Right lobe of liver (tissue), 6 donors: ENCODE results near the gene DUXB. TPM values are rescaled to one million over a fixed set of nuclear protein-coding genes. Genes with fewer than 3 reads are reported as not detected.

Source experiments
- ATAC-seq, 4 donors: fragments of 200-7000 bp; cut with Tn5 transposase; one replicate each; pipeline ENCODE4 v1.9.1; 2020; ENCODE audit warnings: mild to moderate bottlenecking in 4 of 4, moderate library complexity in 4 of 4
- DNase-seq, 3 donors: peaks; one replicate each; pipeline ENCODE4 v3.0.0-alpha.2; 2020
- H3K27ac ChIP-seq, 3 donors: fragments of 200-600 bp; one replicate each; pipeline ENCODE4 v1.8.0; 2022
- H3K27me3 ChIP-seq, 2 donors: fragments of 200-600 bp; one replicate each; pipeline ENCODE4 v1.8.0; 2022
- H3K36me3 ChIP-seq, 4 donors: fragments of 200-600 bp; sonication (generic) in 1 of 4; one replicate each; pipeline versions ENCODE4 v1.5.1 to v1.8.0; 2017 to 2022; ENCODE audit warnings: control low read depth in 1 of 4
- H3K4me1 ChIP-seq, 4 donors: fragments of 200-600 bp; sonication (generic) in 1 of 4; one replicate each; pipeline versions ENCODE4 v1.5.1 to v1.8.0; 2017 to 2022; ENCODE audit warnings: control low read depth in 1 of 4
- H3K4me3 ChIP-seq, 3 donors: fragments of 200-600 bp; one replicate each; pipeline ENCODE4 v1.8.0; 2022
- H3K9me3 ChIP-seq, 4 donors: fragments of 200-600 bp; sonication (generic) in 1 of 4; one replicate each; pipeline versions ENCODE4 v1.5.1 to v1.8.0; 2017 to 2022; ENCODE audit warnings: control low read depth in 1 of 4
- POLR2A ChIP-seq: fragments of 450-650 bp; IDR thresholded peaks from one replicate; pipeline ENCODE4 v1.6.1; 2017; ENCODE audit warnings: antibody characterized with exemption, mild to moderate bottlenecking
- WGBS: methylation state at CpG from one replicate; pipeline ENCODE4 v1.1.6; 2018; ENCODE audit warnings: low coverage, low lambda C conversion rate; ENCODE audit not compliant: insufficient coverage; ENCODE audit errors: missing lambda C conversion rate; 5-methylcytosine and 5-hydroxymethylcytosine counted together
- intact Hi-C, 2 donors: fragments of 100-400 bp; cut with DNase I; formaldehyde crosslinking; loops; one replicate each; pipeline versions ENCODE4 v1.11.2 to v1.14.1; 2022
- total RNA-seq, 6 experiments: library from RNA; depleted of rRNA in 2 of 6; stranded (reverse); fragments of >200 nt in 2 of 6; fragmentation: NEBNext Ultra II Directional in 3 of 6; extraction: Animal tissue kit (Norgen Biotek cat#: 25700) in 3 of 6; gene quantifications; one replicate each; pipeline versions ENCODE4 v1.1.0 to v1.2.4, GENCODE V29; 2016 to 2023
- TF ChIP-seq, protein P1 (sequence below), 4 donors: fragments of 200-600 bp in 3 of 4; fragments of 450-650 bp in 1 of 4; IDR thresholded peaks; one replicate each; pipeline versions ENCODE4 v1.5.1 to v1.8.0; 2016 to 2022; ENCODE audit warnings: antibody characterized with exemption in 4 of 4, mild to moderate bottlenecking in 2 of 4
- donor health status: DM: no; HTN: yes; CAD: no.
- donor health status: DM: no; HTN: no; CAD: no.
- donor health status: DM: no; HTN: no; CAD: no.
- donor health status: DM: no; HTN: yes; CAD: no.
- donor health status: DM: no; HTN: yes; CAD: no.

The DUXB gene
- total RNA-seq, 6 experiments from 2014 or later = not detected

DNA sequence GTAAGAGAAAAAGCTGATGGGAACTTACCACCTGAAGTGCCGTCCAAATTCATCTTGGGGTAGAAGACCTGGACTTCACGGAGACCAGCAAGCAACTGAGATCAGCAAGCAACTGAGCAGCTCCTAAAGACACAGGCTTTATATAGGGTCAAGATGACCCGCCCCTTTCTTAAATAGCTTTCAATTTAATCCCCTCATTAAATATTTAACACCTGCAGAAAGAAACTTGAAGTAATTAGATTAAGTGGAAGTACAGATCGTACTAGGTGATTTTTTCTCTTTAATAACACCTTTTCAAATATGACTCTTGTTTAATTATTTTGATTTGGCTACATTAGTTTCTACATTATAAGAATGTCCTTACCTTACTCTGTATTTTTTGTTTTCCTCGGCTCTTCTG lies 25.1 kb upstream of the DUXB start, which contains the start of gene CPHXL:
CPHXL (minus strand) TSS at position 101 of the 400 bp plus-strand sequence; CDS start at position 53, 48 bp downstream.
- ATAC-seq (no peak), DNase-seq (no peak)
- Histone ChIP-seq H3K27me3 (no peaks in the 10 kb centered on the region), H3K36me3 (no peaks in the 10 kb centered on the region), H3K4me1 (no peaks in the 10 kb centered on the region), H3K27ac (no peak within 1 kb of the TSS), H3K9me3 (no peaks in the 10 kb centered on the region), H3K4me3 (no peak within 1 kb of the TSS)
- intact Hi-C loops = no loop called here
- no peak for TF ChIP-seq POLR2A
- TF ChIP-seq, protein P1, sequence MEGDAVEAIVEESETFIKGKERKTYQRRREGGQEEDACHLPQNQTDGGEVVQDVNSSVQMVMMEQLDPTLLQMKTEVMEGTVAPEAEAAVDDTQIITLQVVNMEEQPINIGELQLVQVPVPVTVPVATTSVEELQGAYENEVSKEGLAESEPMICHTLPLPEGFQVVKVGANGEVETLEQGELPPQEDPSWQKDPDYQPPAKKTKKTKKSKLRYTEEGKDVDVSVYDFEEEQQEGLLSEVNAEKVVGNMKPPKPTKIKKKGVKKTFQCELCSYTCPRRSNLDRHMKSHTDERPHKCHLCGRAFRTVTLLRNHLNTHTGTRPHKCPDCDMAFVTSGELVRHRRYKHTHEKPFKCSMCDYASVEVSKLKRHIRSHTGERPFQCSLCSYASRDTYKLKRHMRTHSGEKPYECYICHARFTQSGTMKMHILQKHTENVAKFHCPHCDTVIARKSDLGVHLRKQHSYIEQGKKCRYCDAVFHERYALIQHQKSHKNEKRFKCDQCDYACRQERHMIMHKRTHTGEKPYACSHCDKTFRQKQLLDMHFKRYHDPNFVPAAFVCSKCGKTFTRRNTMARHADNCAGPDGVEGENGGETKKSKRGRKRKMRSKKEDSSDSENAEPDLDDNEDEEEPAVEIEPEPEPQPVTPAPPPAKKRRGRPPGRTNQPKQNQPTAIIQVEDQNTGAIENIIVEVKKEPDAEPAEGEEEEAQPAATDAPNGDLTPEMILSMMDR (IDR thresholded peaks at IDR 0.05) = no peak
- 74% methylated on average over 5 of the region's 5 CpGs for WGBS

DNA sequence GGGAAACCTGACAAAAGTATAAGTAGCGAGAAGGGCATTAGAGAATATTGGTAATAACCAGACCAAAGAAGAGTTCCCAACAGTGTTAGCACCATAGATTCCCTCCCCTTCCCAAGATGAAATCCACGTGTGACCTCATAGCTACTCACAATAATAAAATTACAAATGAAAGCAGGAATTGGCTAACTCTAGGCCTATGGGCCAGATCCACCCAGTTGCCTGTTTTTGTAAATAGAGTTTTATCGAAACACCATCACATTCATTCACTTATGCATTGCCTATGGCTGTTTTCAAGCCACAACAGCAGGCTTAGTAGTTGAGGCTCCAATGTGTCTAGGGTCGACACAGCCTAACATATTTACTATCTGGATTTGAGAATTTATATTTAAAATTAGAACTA lies 17.2 kb upstream of the DUXB start:
- no peak overlapping the region for H3K27ac ChIP-seq
- intact Hi-C loops = no loop called here
- WGBS = 91% methylated on average over 4 of the region's 4 CpGs
- no peaks in the 10 kb centered on the region for H3K9me3 ChIP-seq
- no peaks in the 10 kb centered on the region for H3K4me1 ChIP-seq
- H3K27me3 ChIP-seq = no peaks in the 10 kb centered on the region
- no peak for TF ChIP-seq POLR2A
- TF ChIP-seq, protein P1 (IDR thresholded peaks at IDR 0.05) = no peak
- H3K36me3 ChIP-seq = no peaks in the 10 kb centered on the region
- ATAC-seq = no peak
- no peak overlapping the region for H3K4me3 ChIP-seq
- DNase-seq = no peak

DNA sequence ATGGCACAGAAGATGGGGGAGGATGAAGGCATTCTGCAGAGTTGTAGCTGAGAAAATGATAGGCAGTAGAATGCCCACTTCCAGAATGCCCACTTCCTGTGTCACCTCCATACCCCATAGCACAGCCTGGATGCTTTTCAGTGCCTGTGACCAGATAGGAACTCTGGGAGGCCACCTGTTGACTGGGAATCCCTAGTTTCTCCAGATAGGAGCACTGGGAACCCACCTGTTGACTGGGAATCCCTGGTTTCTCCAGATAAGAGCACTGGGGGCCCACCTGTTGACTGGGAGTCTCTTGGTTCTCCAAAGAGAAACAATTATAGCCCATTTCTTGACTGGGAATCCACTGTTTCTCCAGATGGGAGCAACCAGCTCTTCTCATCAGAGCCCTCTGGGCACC lies 13.4 kb upstream of the DUXB start:
- TF ChIP-seq, protein P1 (IDR thresholded peaks at IDR 0.05) = no peak
- no peak for TF ChIP-seq POLR2A
- DNase-seq (no peak), ATAC-seq (no peak)
- no peaks in the 10 kb centered on the region for H3K36me3 ChIP-seq
- intact Hi-C loops = no loop called here
- H3K4me3 ChIP-seq = no peak overlapping the region
- H3K4me1 ChIP-seq = no peaks in the 10 kb centered on the region
- no peak overlapping the region for H3K27ac ChIP-seq
- no peaks in the 10 kb centered on the region for H3K9me3 ChIP-seq
- no peaks in the 10 kb centered on the region for H3K27me3 ChIP-seq

DNA sequence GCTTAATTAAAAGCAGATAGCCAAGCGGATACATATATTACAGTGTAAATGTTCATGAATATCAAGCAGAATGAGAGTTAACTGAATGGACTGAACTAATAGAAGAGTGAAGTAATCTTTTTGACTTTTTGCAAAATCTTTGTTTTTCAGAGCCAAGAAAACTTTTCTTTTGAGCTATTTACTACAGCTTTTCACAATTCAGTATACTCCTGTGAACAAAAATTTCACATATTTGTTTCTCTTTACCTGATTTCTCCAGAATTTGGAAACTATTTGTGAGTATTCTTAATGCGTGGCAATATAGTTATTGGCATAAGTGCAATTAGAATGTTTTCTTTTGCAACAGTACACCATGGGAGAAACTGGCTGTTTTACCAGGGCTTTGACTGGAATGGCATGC lies 9.1 kb upstream of the DUXB start:
- Histone ChIP-seq H3K4me3 (no peak overlapping the region), H3K36me3 (no peaks in the 10 kb centered on the region), H3K9me3 (no peaks in the 10 kb centered on the region), H3K27ac (no peak overlapping the region), H3K27me3 (no peaks in the 10 kb centered on the region), H3K4me1 (no peaks in the 10 kb centered on the region)
- intact Hi-C loops = no loop called here
- DNase-seq = no peak
- 93% methylated on average over 2 of the region's 2 CpGs for WGBS
- ATAC-seq = no peak
- TF ChIP-seq, protein P1 (IDR thresholded peaks at IDR 0.05) = no peak
- no peak for TF ChIP-seq POLR2A

DNA sequence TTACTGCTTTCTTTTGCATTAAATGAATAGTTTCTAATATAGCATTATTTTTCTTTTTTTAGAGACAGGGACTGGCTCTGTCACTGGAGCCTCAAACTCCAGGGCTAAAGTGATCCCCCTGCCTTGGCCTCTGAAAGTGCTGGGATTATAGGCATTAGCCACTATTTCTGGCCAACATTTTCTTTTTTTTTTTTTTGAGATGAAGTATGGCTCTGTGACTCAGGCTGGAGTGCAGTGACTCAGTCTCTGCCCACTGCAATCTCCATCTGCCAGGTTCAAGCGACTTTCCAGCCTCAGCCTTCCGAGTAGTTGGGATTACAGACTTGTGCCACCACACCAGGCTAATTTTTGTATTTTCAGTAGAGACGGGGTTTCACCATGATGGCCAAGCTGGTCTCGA lies 2.0 kb upstream of the DUXB start:
- intact Hi-C loops = no loop called here
- Histone ChIP-seq H3K27me3 (no peaks in the 10 kb centered on the region), H3K4me3 (no peak overlapping the region), H3K9me3 (no peaks in the 10 kb centered on the region), H3K4me1 (no peaks in the 10 kb centered on the region), H3K27ac (no peak overlapping the region), H3K36me3 (no peaks in the 10 kb centered on the region)
- WGBS = 65% methylated on average over 3 of the region's 4 CpGs
- ATAC-seq (no peak), DNase-seq (no peak)
- TF ChIP-seq POLR2A = no peak
- TF ChIP-seq, protein P1 (IDR thresholded peaks at IDR 0.05) = no peak
